Karpas-422 (cell line): ENCODE results near the gene IL15RA. TPM values are rescaled to one million over a fixed set of nuclear protein-coding genes. Genes with fewer than 3 reads are reported as not detected.

ENCODE experiments used
- DNase-seq: peaks from one replicate; pipeline ENCODE4 v3.0.0-alpha.2; 2015
- H2AFZ ChIP-seq: fragments of 200-600 bp; sonication (generic); 2 replicates; pipeline ENCODE4 v1.6.1; 2014; ENCODE audit warnings: antibody characterized with exemption, low read length, mixed read lengths
- H3K27ac ChIP-seq: fragments of 200-600 bp; sonication (generic); 2 replicates; pipeline ENCODE4 v1.5.1; 2014; ENCODE audit warnings: mild to moderate bottlenecking, low read length, moderate library complexity
- H3K27me3 ChIP-seq: fragments of 200-600 bp; sonication (generic); 2 replicates; pipeline ENCODE4 v1.6.1; 2014; ENCODE audit warnings: low read length, mixed read lengths
- H3K36me3 ChIP-seq: fragments of 200-600 bp; sonication (generic); 2 replicates; pipeline ENCODE4 v1.6.1; 2014; ENCODE audit warnings: low read length, mixed read lengths; ENCODE audit not compliant: insufficient read depth
- H3K4me1 ChIP-seq: fragments of 200-600 bp; sonication (generic); 2 replicates; pipeline ENCODE4 v1.6.1; 2014; ENCODE audit warnings: mild to moderate bottlenecking, low read length, mixed read lengths
- H3K4me2 ChIP-seq: fragments of 200-600 bp; sonication (generic); 2 replicates; pipeline ENCODE4 v1.6.1; 2014; ENCODE audit warnings: low read length, low read depth, mild to moderate bottlenecking; ENCODE audit not compliant: poor library complexity, severe bottlenecking
- H3K4me3 ChIP-seq: fragments of 200-600 bp; sonication (generic); 2 replicates; pipeline ENCODE4 v1.5.1; 2014; ENCODE audit warnings: mild to moderate bottlenecking, antibody characterized with exemption, low read length, mixed read lengths
- H3K79me2 ChIP-seq: fragments of 200-600 bp; sonication (generic); 2 replicates; pipeline ENCODE4 v1.6.1; 2014; ENCODE audit warnings: mild to moderate bottlenecking, low read length, mixed read lengths
- H3K9ac ChIP-seq: fragments of 200-600 bp; sonication (generic); 2 replicates; pipeline ENCODE4 v1.6.0; 2014; ENCODE audit warnings: low read length
- H3K9me2 ChIP-seq: fragments of 200-600 bp; sonication (generic), shearing (Covaris generic); replicated peaks from 2 replicates; pipeline ENCODE4 v1.6.0; 2014; ENCODE audit warnings: mild to moderate bottlenecking, low read length, moderate library complexity; ENCODE audit not compliant: insufficient read depth
- H3K9me3 ChIP-seq: fragments of 300-700, 200-600 bp; sonication (generic); 2 replicates; pipeline ENCODE4 v1.6.1; 2014; ENCODE audit warnings: low read length, mixed read lengths
- H4K20me1 ChIP-seq: fragments of 200-600 bp; sonication (generic); 2 replicates; pipeline ENCODE4 v1.6.1; 2014; ENCODE audit warnings: mild to moderate bottlenecking, antibody characterized with exemption, low read length, low read depth; ENCODE audit not compliant: insufficient read depth
- total RNA-seq: library from RNA; depleted of rRNA; stranded (reverse); fragments of >200 nt; shearing (Covaris generic); gene quantifications from 2 replicates; pipeline ENCODE4 v1.2.3, GENCODE V29; 2014; ENCODE audit warnings: low replicate concordance

The IL15RA gene
- total RNA-seq, 1 experiment from 2014 or later = not detected

- no peak overlapping the region for H2AFZ ChIP-seq
- no peaks in the 10 kb centered on the region for H3K79me2 ChIP-seq
- H3K36me3 ChIP-seq = no peaks in the 10 kb centered on the region
- DNase-seq = no peak
- H3K4me1 ChIP-seq = no peaks in the 10 kb centered on the region
- no peaks in the 10 kb centered on the region for H3K9me2 ChIP-seq
- H3K27me3 ChIP-seq = peaks cover 3% of the 10 kb centered on the region; the same call in 1 of the 2 replicates
- no peaks in the 10 kb centered on the region for H4K20me1 ChIP-seq
- H3K9ac ChIP-seq = no peak overlapping the region
- H3K4me2 ChIP-seq = no peak overlapping the region
- H3K4me3 ChIP-seq = no peak overlapping the region
- H3K27ac ChIP-seq = no peak overlapping the region
- peaks cover 7% of the 10 kb centered on the region; the same call in 1 of the 2 replicates for H3K9me3 ChIP-seq
These were observed 25.6 kb upstream of the IL15RA start for GRCh38 chr10:6002809-6003510.

GRCh38 chr10:5999440-6000165, 22.3 kb upstream of the IL15RA start:
- Histone ChIP-seq H2AFZ (no peak overlapping the region), H3K4me3 (no peak overlapping the region), H3K27ac (no peak overlapping the region), H3K79me2 (no peaks in the 10 kb centered on the region), H3K9ac (no peak overlapping the region), H3K4me2 (no peak overlapping the region), H4K20me1 (no peaks in the 10 kb centered on the region), H3K9me3 (no peaks in the 10 kb centered on the region), H3K27me3 (no peaks in the 10 kb centered on the region), H3K36me3 (no peaks in the 10 kb centered on the region), H3K9me2 (no peaks in the 10 kb centered on the region), H3K4me1 (no peaks in the 10 kb centered on the region)
- DNase-seq = no peak

GRCh38 chr10:5996696-5997095, 19.4 kb upstream of the IL15RA start:
- DNase-seq = no peak
- Histone ChIP-seq H3K4me3 (no peak overlapping the region), H3K9me2 (no peaks in the 10 kb centered on the region), H4K20me1 (no peaks in the 10 kb centered on the region), H3K9me3 (no peaks in the 10 kb centered on the region; the same call in 1 of the 2 replicates), H3K36me3 (0 out of 2 replicates have a peak, but pooled peaks cover 2% of the 10 kb centered on the region), H3K4me1 (no peaks in the 10 kb centered on the region), H2AFZ (no peak overlapping the region), H3K4me2 (no peak overlapping the region), H3K27me3 (no peaks in the 10 kb centered on the region), H3K27ac (no peak overlapping the region), H3K79me2 (no peaks in the 10 kb centered on the region), H3K9ac (no peak overlapping the region)

GRCh38 chr10:5992398-5992797, 15.1 kb upstream of the IL15RA start:
- Histone ChIP-seq H3K79me2 (no peaks in the 10 kb centered on the region), H3K27ac (no peak overlapping the region), H3K4me1 (no peaks in the 10 kb centered on the region), H3K9me2 (no peaks in the 10 kb centered on the region), H3K4me2 (no peak overlapping the region), H3K27me3 (no peaks in the 10 kb centered on the region), H2AFZ (no peak overlapping the region), H3K4me3 (no peak overlapping the region), H3K9ac (no peak overlapping the region), H3K9me3 (no peaks in the 10 kb centered on the region; the same call in 1 of the 2 replicates), H4K20me1 (no peaks in the 10 kb centered on the region), H3K36me3 (0 out of 2 replicates have a peak, but pooled peaks cover 3% of the 10 kb centered on the region)
- no peak for DNase-seq

GRCh38 chr10:5991708-5992107, 14.4 kb upstream of the IL15RA start:
- Histone ChIP-seq H3K4me2 (no peak overlapping the region), H3K4me3 (no peak overlapping the region), H3K79me2 (no peaks in the 10 kb centered on the region), H3K9me2 (no peaks in the 10 kb centered on the region), H3K9ac (no peak overlapping the region), H3K9me3 (no peaks in the 10 kb centered on the region; the same call in 1 of the 2 replicates), H3K4me1 (no peaks in the 10 kb centered on the region), H2AFZ (no peak overlapping the region), H3K36me3 (0 out of 2 replicates have a peak, but pooled peaks cover 3% of the 10 kb centered on the region), H3K27me3 (no peaks in the 10 kb centered on the region), H3K27ac (no peak overlapping the region), H4K20me1 (no peaks in the 10 kb centered on the region)
- DNase-seq = no peak

GRCh38 chr10:5989756-5990155, 12.4 kb upstream of the IL15RA start:
- Histone ChIP-seq H2AFZ (no peak overlapping the region), H3K4me1 (no peaks in the 10 kb centered on the region), H3K36me3 (0 out of 2 replicates have a peak, but pooled peaks cover 3% of the 10 kb centered on the region), H3K27me3 (no peaks in the 10 kb centered on the region), H3K9me2 (no peaks in the 10 kb centered on the region), H3K9ac (no peak overlapping the region), H3K27ac (no peak overlapping the region), H3K79me2 (no peaks in the 10 kb centered on the region), H3K4me3 (no peak overlapping the region), H4K20me1 (no peaks in the 10 kb centered on the region), H3K4me2 (no peak overlapping the region), H3K9me3 (no peaks in the 10 kb centered on the region; the same call in 1 of the 2 replicates)
- DNase-seq = no peak

- H4K20me1 ChIP-seq = no peaks in the 10 kb centered on the region
- no peak overlapping the region for H3K27ac ChIP-seq
- H2AFZ ChIP-seq = no peak overlapping the region
- H3K9ac ChIP-seq = no peak overlapping the region
- no peaks in the 10 kb centered on the region for H3K27me3 ChIP-seq
- 0 out of 2 replicates have a peak, but pooled peaks cover 3% of the 10 kb centered on the region for H3K36me3 ChIP-seq
- no peaks in the 10 kb centered on the region for H3K4me1 ChIP-seq
- no peak overlapping the region for H3K4me3 ChIP-seq
- H3K79me2 ChIP-seq = no peaks in the 10 kb centered on the region
- no peaks in the 10 kb centered on the region for H3K9me2 ChIP-seq
- no peak overlapping the region for H3K4me2 ChIP-seq
- no peak for DNase-seq
- H3K9me3 ChIP-seq = no peaks in the 10 kb centered on the region; the same call in 1 of the 2 replicates
These were observed 11.1 kb upstream of the IL15RA start for GRCh38 chr10:5988336-5988920.

GRCh38 chr10:5987747-5988146, 10.4 kb upstream of the IL15RA start:
- Histone ChIP-seq H3K36me3 (0 out of 2 replicates have a peak, but pooled peaks cover 3% of the 10 kb centered on the region), H3K4me2 (no peak overlapping the region), H3K4me3 (no peak overlapping the region), H2AFZ (no peak overlapping the region), H3K27ac (no peak overlapping the region), H3K9me3 (no peaks in the 10 kb centered on the region; the same call in 1 of the 2 replicates), H3K9ac (no peak overlapping the region), H3K4me1 (no peaks in the 10 kb centered on the region), H3K79me2 (no peaks in the 10 kb centered on the region), H3K9me2 (no peaks in the 10 kb centered on the region), H3K27me3 (no peaks in the 10 kb centered on the region), H4K20me1 (no peaks in the 10 kb centered on the region)
- no peak for DNase-seq
